Karpas-422 (cell line): ENCODE results near the gene KCNJ10. TPM values are rescaled to one million over a fixed set of nuclear protein-coding genes. Genes with fewer than 3 reads are reported as not detected.
"Not testable (repeated sequence)": the region's sequence is repeated elsewhere in the genome, so short reads cannot be mapped to it uniquely, and the experiment has no call there.

Experiments used
- DNase-seq: peaks from one replicate; pipeline ENCODE4 v3.0.0-alpha.2; 2015
- H2AFZ ChIP-seq: fragments of 200-600 bp; sonication (generic); 2 replicates; pipeline ENCODE4 v1.6.1; 2014; ENCODE audit warnings: antibody characterized with exemption, low read length, mixed read lengths
- H3K27ac ChIP-seq: fragments of 200-600 bp; sonication (generic); 2 replicates; pipeline ENCODE4 v1.5.1; 2014; ENCODE audit warnings: mild to moderate bottlenecking, low read length, moderate library complexity
- H3K27me3 ChIP-seq: fragments of 200-600 bp; sonication (generic); 2 replicates; pipeline ENCODE4 v1.6.1; 2014; ENCODE audit warnings: low read length, mixed read lengths
- H3K36me3 ChIP-seq: fragments of 200-600 bp; sonication (generic); 2 replicates; pipeline ENCODE4 v1.6.1; 2014; ENCODE audit warnings: low read length, mixed read lengths; ENCODE audit not compliant: insufficient read depth
- H3K4me1 ChIP-seq: fragments of 200-600 bp; sonication (generic); 2 replicates; pipeline ENCODE4 v1.6.1; 2014; ENCODE audit warnings: mild to moderate bottlenecking, low read length, mixed read lengths
- H3K4me2 ChIP-seq: fragments of 200-600 bp; sonication (generic); 2 replicates; pipeline ENCODE4 v1.6.1; 2014; ENCODE audit warnings: low read length, low read depth, mild to moderate bottlenecking; ENCODE audit not compliant: poor library complexity, severe bottlenecking
- H3K4me3 ChIP-seq: fragments of 200-600 bp; sonication (generic); 2 replicates; pipeline ENCODE4 v1.5.1; 2014; ENCODE audit warnings: mild to moderate bottlenecking, antibody characterized with exemption, low read length, mixed read lengths
- H3K79me2 ChIP-seq: fragments of 200-600 bp; sonication (generic); 2 replicates; pipeline ENCODE4 v1.6.1; 2014; ENCODE audit warnings: mild to moderate bottlenecking, low read length, mixed read lengths
- H3K9ac ChIP-seq: fragments of 200-600 bp; sonication (generic); 2 replicates; pipeline ENCODE4 v1.6.0; 2014; ENCODE audit warnings: low read length
- H3K9me2 ChIP-seq: fragments of 200-600 bp; sonication (generic), shearing (Covaris generic); replicated peaks from 2 replicates; pipeline ENCODE4 v1.6.0; 2014; ENCODE audit warnings: mild to moderate bottlenecking, low read length, moderate library complexity; ENCODE audit not compliant: insufficient read depth
- H3K9me3 ChIP-seq: fragments of 300-700, 200-600 bp; sonication (generic); 2 replicates; pipeline ENCODE4 v1.6.1; 2014; ENCODE audit warnings: low read length, mixed read lengths
- H4K20me1 ChIP-seq: fragments of 200-600 bp; sonication (generic); 2 replicates; pipeline ENCODE4 v1.6.1; 2014; ENCODE audit warnings: mild to moderate bottlenecking, antibody characterized with exemption, low read length, low read depth; ENCODE audit not compliant: insufficient read depth
- total RNA-seq: library from RNA; depleted of rRNA; stranded (reverse); fragments of >200 nt; shearing (Covaris generic); gene quantifications from 2 replicates; pipeline ENCODE4 v1.2.3, GENCODE V29; 2014; ENCODE audit warnings: low replicate concordance

Gene KCNJ10
- total RNA-seq, 1 experiment from 2014 or later = not detected

DNA sequence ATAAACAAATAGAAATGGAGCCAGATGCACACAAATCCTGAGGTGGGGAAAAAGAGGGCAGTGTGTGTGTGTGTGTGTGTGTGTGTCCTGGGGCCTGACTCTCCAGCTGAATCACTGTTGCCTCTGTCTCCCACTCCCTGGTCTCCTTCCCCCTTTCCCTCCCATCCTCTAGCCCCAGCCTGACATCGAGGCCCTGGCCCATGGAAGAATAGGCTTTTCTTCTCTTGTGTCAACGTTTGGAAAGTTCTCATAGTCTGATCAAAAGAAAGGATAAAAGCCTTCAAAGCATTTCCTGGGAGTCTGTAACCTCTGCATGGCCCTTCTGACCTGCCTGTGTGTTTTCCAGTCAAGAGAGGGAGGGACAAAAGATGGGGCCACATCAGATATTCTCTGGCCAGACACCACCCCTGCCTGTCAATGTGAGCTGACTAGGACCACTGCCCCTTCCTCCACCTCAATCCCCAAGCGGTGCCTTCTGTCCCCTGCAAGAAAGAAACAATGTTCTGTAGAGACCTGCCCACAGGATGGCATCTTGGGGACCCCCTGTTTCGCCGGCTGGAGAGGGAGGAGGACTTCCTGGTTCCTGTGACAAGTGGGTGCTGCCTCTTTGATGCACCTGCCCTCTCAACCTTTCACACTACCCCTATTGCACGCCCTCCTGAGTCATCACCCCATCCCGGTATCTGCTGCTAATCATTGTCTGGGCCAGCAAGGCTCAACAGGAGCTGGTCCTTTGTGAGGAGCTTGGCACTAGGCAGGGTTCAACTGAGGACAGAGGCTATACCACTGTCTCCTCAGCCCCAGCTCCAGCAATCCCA lies 16.2 kb downstream of the KCNJ10 start:
- no peak for DNase-seq
- Histone ChIP-seq H3K9ac (no peak overlapping the region), H4K20me1 (no peaks in the 10 kb centered on the region), H3K27me3 (no peaks in the 10 kb centered on the region), H3K9me3 (no peaks in the 10 kb centered on the region), H3K36me3 (no peaks in the 10 kb centered on the region), H3K79me2 (no peaks in the 10 kb centered on the region), H3K27ac (no peak overlapping the region), H3K4me1 (peaks cover 12% of the 10 kb centered on the region), H3K4me2 (no peak overlapping the region), H3K4me3 (no peak overlapping the region), H2AFZ (no peak overlapping the region), H3K9me2 (no peaks in the 10 kb centered on the region)

DNA sequence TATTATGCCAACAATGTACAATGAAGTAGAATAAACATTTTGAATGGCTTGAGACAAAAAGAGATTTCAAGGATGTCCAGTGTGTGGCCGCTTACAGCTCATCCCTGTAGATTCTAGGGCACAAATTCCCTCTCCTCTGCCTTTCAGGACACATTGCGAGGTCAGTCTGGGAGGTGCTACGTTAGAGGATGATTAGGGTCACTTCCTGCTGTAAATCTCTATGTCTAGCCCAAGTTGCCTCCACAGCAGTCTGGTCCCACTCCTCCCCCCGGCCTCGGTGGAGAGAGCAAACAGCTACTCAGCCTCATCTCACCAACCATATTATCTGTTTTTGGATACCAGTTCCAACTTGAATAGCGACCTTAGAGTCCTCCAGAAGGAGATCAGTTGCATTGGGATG lies 17.0 kb downstream of the KCNJ10 start:
- H3K27ac ChIP-seq = no peak overlapping the region
- no peak overlapping the region for H3K4me3 ChIP-seq
- no peaks in the 10 kb centered on the region for H4K20me1 ChIP-seq
- H3K79me2 ChIP-seq = no peaks in the 10 kb centered on the region
- H2AFZ ChIP-seq = no peak overlapping the region
- no peak overlapping the region for H3K4me2 ChIP-seq
- H3K36me3 ChIP-seq = no peaks in the 10 kb centered on the region
- no peaks in the 10 kb centered on the region for H3K9me3 ChIP-seq
- H3K9ac ChIP-seq = no peak overlapping the region
- no peaks in the 10 kb centered on the region for H3K9me2 ChIP-seq
- peaks cover 12% of the 10 kb centered on the region for H3K4me1 ChIP-seq
- H3K27me3 ChIP-seq = no peaks in the 10 kb centered on the region
- DNase-seq = no peak

DNA sequence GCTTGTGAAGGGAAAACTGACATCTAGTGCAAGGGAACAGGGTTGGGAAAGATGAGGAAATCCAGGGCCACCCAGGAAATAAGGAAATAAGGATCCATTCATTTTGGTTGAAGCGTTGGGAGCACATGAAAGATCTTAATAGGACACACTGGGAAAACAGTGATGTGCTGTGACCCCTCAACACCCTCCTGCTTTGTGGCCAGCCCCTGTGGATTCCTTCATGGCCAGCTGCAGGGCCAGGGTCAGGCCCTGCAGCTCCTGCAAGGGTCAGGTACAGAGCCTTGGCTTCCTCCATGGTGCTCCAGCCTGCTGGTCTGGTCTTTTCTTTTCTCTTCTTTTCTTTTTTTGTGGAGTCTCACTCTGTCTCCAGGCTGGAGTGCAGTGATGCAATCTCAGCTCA lies 19.3 kb downstream of the KCNJ10 start:
- no peaks in the 10 kb centered on the region for H3K36me3 ChIP-seq
- no peak overlapping the region for H3K27ac ChIP-seq
- no peaks in the 10 kb centered on the region for H3K9me2 ChIP-seq
- H3K9ac ChIP-seq = no peak overlapping the region
- no peaks in the 10 kb centered on the region for H4K20me1 ChIP-seq
- H3K27me3 ChIP-seq = no peaks in the 10 kb centered on the region
- peaks cover 4% of the 10 kb centered on the region for H3K4me1 ChIP-seq
- H3K79me2 ChIP-seq = no peaks in the 10 kb centered on the region
- H2AFZ ChIP-seq = no peak overlapping the region
- H3K4me2 ChIP-seq = no peak overlapping the region
- no peak overlapping the region for H3K4me3 ChIP-seq
- DNase-seq = no peak
- H3K9me3 ChIP-seq = no peaks in the 10 kb centered on the region

DNA sequence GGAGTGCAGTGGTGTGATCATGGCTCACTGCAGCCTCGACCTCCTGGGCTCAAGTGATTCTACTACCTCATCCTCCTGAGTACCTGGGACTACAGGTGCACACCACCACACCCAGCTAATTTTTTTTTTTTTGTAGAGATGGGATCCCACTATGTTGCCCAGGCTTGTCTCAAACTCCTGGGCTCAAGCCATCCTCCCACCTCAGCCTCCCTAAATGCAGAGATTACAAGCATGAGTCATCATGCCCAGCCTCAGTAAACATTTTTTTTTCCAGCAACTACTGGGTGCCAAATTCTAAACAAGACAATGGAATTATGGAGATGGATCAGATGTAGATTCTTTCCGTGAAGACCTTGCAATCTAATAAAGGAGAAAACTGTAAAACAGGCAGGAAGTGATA lies 19.8 kb downstream of the KCNJ10 start:
- H3K27me3 ChIP-seq, H3K4me2 ChIP-seq, DNase-seq, H3K4me1 ChIP-seq, H3K9ac ChIP-seq, H3K27ac ChIP-seq, H3K9me3 ChIP-seq, H3K4me3 ChIP-seq, H4K20me1 ChIP-seq, H2AFZ ChIP-seq, H3K79me2 ChIP-seq, H3K9me2 ChIP-seq, H3K36me3 ChIP-seq: not testable (repeated sequence)

- DNase-seq = no peak
- Histone ChIP-seq H3K27me3 (no peaks in the 10 kb centered on the region), H3K9me2 (no peaks in the 10 kb centered on the region), H2AFZ (no peak overlapping the region), H4K20me1 (no peaks in the 10 kb centered on the region), H3K9me3 (no peaks in the 10 kb centered on the region), H3K4me3 (no peak overlapping the region), H3K36me3 (no peaks in the 10 kb centered on the region), H3K79me2 (no peaks in the 10 kb centered on the region), H3K9ac (no peak overlapping the region), H3K4me1 (peaks cover 4% of the 10 kb centered on the region), H3K4me2 (no peak overlapping the region), H3K27ac (no peak overlapping the region)
These were observed 20.9 kb downstream of the KCNJ10 start for GRCh38 chr1:160049101-160049500.

- Histone ChIP-seq H3K4me3 (no peak overlapping the region), H3K27me3 (no peaks in the 10 kb centered on the region), H3K36me3 (no peaks in the 10 kb centered on the region), H3K9me3 (no peaks in the 10 kb centered on the region), H3K9me2 (no peaks in the 10 kb centered on the region), H4K20me1 (no peaks in the 10 kb centered on the region), H3K4me1 (peaks cover 4% of the 10 kb centered on the region), H2AFZ (no peak overlapping the region), H3K4me2 (no peak overlapping the region), H3K27ac (no peak overlapping the region), H3K79me2 (no peaks in the 10 kb centered on the region), H3K9ac (no peak overlapping the region)
- no peak for DNase-seq
These were observed 21.6 kb downstream of the KCNJ10 start for GRCh38 chr1:160048335-160048734.

DNA sequence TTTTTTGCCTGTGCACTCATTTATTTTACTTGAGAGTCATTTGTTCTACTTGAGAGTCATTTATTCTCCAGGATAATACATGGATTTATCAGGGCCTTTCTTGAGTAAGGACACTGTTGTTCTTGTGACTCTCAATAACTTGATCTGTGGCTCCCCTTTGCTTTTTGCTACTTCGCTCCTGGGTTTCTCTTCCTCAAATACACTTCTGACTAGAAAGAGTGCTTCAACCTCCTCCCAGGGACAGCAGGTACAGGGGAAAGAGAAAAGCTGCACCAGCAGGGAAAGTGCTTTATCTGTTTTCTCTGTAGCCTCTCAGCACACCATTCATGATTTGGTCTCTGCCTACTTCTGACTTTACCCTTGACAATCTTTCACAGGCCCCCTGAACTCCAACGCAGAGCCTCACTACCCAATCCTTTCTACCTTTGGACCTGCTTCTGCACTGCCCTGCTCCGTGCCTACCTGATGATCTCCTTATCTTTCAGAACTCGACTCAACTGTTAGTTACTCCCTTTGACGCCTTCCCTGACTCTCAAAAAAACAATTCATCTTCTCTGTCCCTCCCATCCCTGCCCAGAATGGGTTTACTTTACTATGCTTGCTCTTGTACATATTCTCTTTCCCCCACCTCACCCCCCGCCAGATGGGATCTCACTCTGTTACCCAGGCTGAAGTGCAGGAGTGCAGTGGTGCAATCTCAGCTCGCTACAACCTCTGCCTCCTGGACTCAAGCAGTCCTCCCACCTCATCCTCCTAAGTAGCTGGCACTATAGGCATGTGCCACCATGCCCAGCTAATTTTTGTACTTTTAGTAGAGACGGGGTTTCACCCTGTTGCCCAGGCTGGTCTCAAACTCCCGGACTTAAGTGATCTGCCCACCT lies 22.6 kb downstream of the KCNJ10 start:
- Histone ChIP-seq H3K4me2 (peak overlapping the region; percentile 63), H2AFZ (peak overlapping the region; percentile 36; the same call in 1 of the 2 replicates)

DNA sequence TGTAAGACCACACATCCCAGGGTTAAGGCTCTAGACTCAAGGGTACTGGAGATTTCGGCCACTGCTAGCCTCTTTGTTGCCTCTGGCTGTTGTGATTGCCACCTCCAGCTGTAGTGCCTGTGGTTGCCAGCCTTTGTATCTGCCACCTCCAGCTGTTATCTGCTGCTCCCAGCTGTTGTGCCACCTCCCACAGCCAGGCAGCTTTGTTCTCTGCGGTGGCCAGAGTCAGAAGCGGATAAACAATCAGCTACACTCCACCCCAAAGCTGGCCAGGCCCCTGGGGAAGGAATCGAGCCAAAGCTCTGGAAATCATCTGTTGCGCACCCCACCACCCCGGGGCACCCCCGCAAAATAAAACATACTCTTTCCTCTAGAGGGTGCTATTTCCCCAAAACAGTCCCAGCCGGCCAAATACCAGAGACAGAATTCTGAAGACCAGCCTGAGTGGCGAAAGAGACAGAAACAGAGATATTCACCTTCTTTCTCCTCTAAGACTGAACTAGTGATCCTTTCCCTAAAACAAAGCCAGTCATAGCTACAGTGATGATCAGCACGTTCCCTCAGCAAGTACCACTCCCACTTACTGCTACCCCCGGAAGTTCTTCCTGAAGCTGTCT lies 23.4 kb downstream of the KCNJ10 start:
- Histone ChIP-seq H3K4me1 (peaks cover 4% of the 10 kb centered on the region), H3K9me3 (no peaks in the 10 kb centered on the region), H3K79me2 (no peaks in the 10 kb centered on the region), H4K20me1 (no peaks in the 10 kb centered on the region), H3K4me3 (peak overlapping the region; percentile 34; the same call in 1 of the 2 replicates), H2AFZ (peak overlapping the region; percentile 36; the same call in 1 of the 2 replicates), H3K4me2 (peak overlapping the region; percentile 63), H3K27ac (no peak overlapping the region), H3K27me3 (no peaks in the 10 kb centered on the region), H3K36me3 (no peaks in the 10 kb centered on the region), H3K9ac (peak overlapping the region; percentile 34; the same call in 1 of the 2 replicates), H3K9me2 (no peaks in the 10 kb centered on the region)
- peak; percentile 79 for DNase-seq

More for the DNA sequence above, 22.6 kb downstream of the KCNJ10 start:
- Histone ChIP-seq H3K4me1 (peaks cover 4% of the 10 kb centered on the region), H3K27ac (no peak overlapping the region), H3K36me3 (no peaks in the 10 kb centered on the region), H4K20me1 (no peaks in the 10 kb centered on the region), H3K79me2 (no peaks in the 10 kb centered on the region), H3K9me3 (no peaks in the 10 kb centered on the region), H3K9ac (peak overlapping the region; percentile 34; the same call in 1 of the 2 replicates), H3K9me2 (no peaks in the 10 kb centered on the region), H3K27me3 (no peaks in the 10 kb centered on the region), H3K4me3 (peak overlapping the region; percentile 34; the same call in 1 of the 2 replicates)
- DNase-seq = peak; percentile 46
